ENCODE measurements around the gene ANKFN1.
A peak's percentile ranks its signal among the peaks of the same experiment; 100 is the strongest.

Gene ANKFN1

DNA sequence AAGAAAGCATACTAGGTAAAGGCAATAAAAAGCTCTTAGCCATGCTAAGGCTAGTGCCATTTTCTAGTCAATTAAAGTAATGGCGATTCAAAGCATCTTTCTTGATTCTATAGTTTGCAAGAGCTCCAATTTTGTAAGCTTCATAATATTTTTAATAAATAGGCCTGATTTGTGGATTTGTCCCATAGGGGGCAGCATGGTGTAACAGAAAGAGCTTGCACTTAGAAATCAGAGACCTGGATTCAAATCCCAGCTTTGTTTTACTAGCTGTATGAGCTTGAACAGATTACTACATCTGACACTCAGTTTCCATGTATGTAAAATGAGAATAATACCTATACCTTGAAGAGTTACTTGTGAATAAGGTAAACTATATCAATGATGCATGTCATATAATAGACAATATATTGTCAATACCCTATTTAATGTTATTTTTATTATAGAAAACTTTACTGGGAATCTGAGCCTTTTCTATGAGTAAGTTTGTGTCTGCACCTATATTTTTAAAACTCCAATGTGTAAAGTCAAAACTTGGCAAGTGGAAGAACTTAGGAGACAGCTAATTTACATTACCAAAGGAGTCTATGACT, 346.6 kb downstream of the ANKFN1 start:
- peak in 2 of 3 donors; percentile 6 to 13 for DNase-seq (ENCODE audit: low read depth in 3 of 3)

DNA sequence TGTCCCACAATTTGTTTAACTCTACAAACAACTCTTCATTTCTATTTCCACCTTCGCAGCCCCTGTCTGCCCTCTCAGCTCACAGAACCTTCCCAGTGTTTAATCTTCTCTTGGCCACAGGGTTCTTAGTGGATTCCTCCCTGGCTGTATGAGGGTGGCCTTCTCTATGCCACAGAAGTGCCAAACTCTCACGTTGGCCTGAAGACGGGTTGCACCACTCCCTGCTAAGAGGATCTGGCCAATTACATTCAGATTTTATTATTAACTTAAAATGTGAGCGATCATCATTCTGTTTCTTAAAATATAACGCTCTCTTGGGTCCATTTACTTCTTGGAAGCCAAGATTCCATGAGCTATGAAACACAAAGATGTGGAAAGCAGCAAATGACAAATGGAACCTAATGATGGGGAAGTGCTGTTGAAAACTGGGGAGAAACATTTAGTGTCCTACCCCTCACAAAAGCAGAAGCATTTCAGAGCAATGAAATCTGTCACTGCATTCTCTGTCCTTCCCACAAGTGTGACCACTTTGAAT, 348.9 kb downstream of the ANKFN1 start:
- no peak for DNase-seq (ENCODE audit: low read depth in 3 of 3)

- no peak for DNase-seq (ENCODE audit: low read depth in 3 of 3)
Measured at GRCh38 chr17:56505154-56505756, 352.0 kb downstream of the ANKFN1 start.

DNA sequence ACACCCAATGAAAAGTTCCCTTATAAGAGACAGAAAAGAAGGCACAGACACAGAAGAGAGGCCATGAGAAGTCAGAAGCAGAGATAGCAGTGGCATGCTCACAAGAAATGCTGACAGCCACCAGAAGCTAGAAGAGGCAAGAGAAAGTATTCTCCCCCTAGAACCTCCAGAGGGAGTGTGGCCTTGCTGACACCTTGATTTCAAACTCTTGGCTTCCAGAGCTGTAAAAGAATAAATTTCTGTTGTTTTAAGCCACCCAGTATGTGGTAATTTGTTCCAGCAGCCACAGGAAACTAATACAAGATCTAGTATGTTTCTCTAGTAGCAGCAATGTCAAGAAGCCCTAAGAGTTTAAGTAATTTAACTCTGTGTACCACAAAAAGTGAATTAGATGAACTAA, 353.1 kb downstream of the ANKFN1 start:
- no peak for DNase-seq (ENCODE audit: low read depth in 3 of 3)

DNA sequence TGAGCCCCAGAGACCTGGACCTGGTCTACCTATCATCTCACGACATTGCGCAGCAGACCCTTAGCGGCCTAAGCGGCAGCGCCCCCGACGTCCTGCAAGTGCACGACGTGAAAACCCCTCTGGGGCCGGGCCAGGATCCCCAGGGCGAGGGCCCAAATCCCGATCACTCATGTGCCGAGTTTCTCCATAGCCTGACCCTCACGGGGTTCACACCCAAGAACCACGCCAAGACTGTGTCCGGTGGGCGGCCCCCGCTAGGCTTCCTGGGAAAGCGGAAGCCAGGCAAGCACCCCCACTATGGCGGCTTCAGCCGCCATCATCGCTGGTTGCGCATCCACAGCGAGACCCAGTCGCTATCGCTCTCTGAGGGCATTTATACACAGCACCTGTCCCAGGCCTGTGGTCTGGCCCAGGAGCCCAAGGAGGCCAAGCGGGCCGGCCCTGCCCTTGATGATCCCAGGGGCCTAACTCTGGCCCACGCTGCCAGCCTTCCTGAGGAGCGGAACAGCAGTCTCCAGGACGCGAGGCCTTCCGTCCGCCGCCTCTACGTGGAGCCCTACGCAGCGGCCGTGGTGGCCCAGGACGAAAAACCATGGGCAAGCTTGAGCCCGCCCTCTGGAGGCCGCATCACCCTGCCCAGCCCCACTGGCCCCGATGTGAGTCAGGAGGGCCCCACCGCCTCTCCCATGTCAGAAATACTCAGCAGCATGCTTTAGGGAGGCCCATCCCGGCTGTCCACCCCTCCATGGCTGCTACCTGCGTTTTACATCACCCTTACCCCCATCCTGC, 357.5 kb downstream of the ANKFN1 start:
- DNase-seq (ENCODE audit: low read depth in 3 of 3): no peak

- no peak for DNase-seq (ENCODE audit: low read depth in 3 of 3)
Measured at GRCh38 chr17:56514264-56514663, 361.0 kb downstream of the ANKFN1 start.

DNA sequence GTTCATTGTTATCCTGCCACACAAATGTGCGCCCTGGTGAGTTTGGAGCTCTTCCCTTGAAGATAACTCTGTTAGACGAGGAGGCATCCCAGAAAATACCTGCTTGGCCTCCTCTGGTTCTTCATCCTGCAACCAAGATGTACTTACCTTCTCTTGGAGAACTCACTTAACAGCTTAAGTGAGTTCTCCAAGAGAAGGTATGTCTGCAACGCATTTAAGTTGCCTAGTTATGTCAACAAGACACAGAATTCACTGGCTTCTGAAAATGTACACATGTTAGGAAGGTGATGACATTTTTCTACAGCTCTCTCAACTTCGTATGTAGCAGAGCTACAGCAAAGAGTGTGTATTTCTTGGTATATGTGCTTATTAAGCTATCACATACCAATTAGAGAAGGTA, 361.6 kb downstream of the ANKFN1 start:
- no peak for DNase-seq (ENCODE audit: low read depth in 3 of 3)

DNA sequence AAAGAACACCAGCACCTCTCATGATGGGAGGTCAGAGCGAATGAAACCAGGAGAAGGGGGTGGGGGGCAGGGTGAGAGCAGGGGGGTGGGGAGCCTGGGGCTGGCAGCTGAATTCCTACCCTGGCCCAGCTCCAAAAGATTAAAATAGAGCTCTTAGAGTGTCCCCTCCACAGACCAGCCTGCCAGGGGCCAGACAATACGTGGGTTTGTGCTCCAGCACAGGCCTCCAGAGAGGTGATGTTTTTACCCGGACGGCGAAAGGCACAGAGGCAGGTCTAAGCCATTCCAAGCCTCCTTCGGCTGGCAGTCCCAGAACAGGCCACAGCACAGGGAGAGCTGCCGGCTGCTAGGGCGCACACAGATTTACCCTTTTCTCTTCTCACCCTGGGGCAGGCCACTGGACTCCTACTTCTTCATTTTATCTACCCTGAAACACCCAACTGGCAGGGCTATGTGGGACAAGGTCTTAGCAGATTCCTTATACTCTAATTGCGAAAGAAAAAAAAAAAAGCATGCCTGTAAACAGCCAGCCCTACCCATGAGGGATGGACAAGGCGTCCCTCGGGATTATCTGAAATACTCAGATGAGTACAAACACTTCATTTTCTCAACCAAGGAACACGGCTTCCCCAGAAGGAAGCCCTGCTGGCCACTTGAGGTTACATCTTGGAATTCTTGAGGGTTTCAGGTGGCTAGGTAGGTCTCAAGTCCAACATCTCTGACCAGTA, 368.3 kb downstream of the ANKFN1 start:
- DNase-seq (ENCODE audit: low read depth in 3 of 3): no peak

GRCh38 chr17:56523042-56523441, 369.8 kb downstream of the ANKFN1 start:
- DNase-seq (ENCODE audit: low read depth in 3 of 3): no peak

GRCh38 chr17:56528696-56529095, 375.4 kb downstream of the ANKFN1 start:
- DNase-seq (ENCODE audit: low read depth in 3 of 3): no peak

- no peak for DNase-seq (ENCODE audit: low read depth in 3 of 3)
Measured at GRCh38 chr17:56532926-56533325, 379.7 kb downstream of the ANKFN1 start.

GRCh38 chr17:56536766-56537165, 383.5 kb downstream of the ANKFN1 start:
- no peak for DNase-seq (ENCODE audit: low read depth in 3 of 3)

GRCh38 chr17:56540836-56541235, 387.6 kb downstream of the ANKFN1 start:
- DNase-seq (ENCODE audit: low read depth in 3 of 3): no peak

GRCh38 chr17:56543280-56543679, 390.0 kb downstream of the ANKFN1 start:
- no peak for DNase-seq (ENCODE audit: low read depth in 3 of 3)

GRCh38 chr17:56545106-56545505, 391.8 kb downstream of the ANKFN1 start:
- no peak for DNase-seq (ENCODE audit: low read depth in 3 of 3)

GRCh38 chr17:56545930-56546329, 392.7 kb downstream of the ANKFN1 start:
- no peak for DNase-seq (ENCODE audit: low read depth in 3 of 3)

DNA sequence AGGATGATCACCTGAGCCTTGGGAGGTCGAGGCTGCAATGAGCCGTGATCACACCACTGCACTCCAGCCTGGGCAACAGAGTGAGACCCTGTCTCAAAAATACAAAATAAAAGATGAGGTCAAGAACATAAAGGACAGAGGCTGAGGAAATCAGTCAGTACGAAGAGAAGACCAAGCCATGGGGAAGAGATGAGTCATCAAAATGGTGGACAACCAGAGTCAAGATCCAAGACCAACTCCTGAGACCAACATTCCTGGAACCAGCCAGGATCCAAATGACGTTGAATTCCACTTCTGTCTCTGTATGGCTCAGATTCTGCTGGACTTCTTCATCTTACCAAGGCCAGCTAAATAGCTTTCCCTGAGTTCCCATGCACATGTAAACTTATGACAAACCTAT, 395.4 kb downstream of the ANKFN1 start:
- DNase-seq (ENCODE audit: low read depth in 3 of 3): no peak

- no peak for DNase-seq (ENCODE audit: low read depth in 3 of 3)
Measured at GRCh38 chr17:56549501-56549900, 396.2 kb downstream of the ANKFN1 start.

- DNase-seq (ENCODE audit: low read depth in 3 of 3): no peak
Measured at GRCh38 chr17:56557682-56558081, 404.4 kb downstream of the ANKFN1 start.

GRCh38 chr17:56558088-56558487, 404.8 kb downstream of the ANKFN1 start:
- no peak for DNase-seq (ENCODE audit: low read depth in 3 of 3)

Measured in stimulated activated CD4-positive, alpha-beta T cell treated with anti-CD3 and anti-CD28 coated beads, TNF-alpha, amount 100 ng/mL, for 48 hours (primary cell).